ENCODE data around the gene GIMAP7.

GIMAP7 gene

GRCh38 chr7:150564006-150564405 is 49.3 kb downstream of the GIMAP7 start:
- in situ Hi-C loops (cut with HindIII; ENCODE audit: low sequenced_read_pairs), result no loop called here
- TF ChIP-seq CTCF (IDR thresholded peaks at IDR 0.05; ENCODE audit: low read depth, low read length), result no peak
- DNase-seq (ENCODE audit: low read depth, low spot score), result no peak
- no peak overlapping the region for H3K4me3 ChIP-seq (ENCODE audit: low read depth, low read length)

DNA sequence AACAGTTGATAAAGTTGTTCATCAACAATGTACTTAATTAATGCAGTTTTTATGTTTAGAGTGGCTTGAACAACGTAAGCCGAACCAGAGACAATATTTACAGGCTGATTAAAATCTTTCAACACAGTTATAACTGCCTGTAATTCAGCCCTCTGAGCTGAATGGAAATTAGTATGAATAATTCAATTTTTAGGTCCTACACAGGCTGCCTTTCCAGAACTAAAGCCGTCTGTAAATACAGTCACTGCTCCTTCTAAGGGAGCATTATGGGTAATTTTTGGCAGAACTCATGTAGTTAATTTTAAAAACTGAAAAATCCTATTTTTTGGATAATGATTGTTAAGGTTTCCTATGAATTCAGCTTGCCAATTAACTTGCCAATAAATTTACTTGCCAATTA is 49.9 kb downstream of the GIMAP7 start:
- no peak for DNase-seq (ENCODE audit: low read depth, low spot score)
- in situ Hi-C loops (cut with HindIII; ENCODE audit: low sequenced_read_pairs), result no loop called here
- TF ChIP-seq CTCF (IDR thresholded peaks at IDR 0.05; ENCODE audit: low read depth, low read length), result no peak
- no peak overlapping the region for H3K4me3 ChIP-seq (ENCODE audit: low read depth, low read length)

GRCh38 chr7:150565239-150565638 is 50.6 kb downstream of the GIMAP7 start:
- DNase-seq (ENCODE audit: low read depth, low spot score), result no peak
- in situ Hi-C loops (cut with HindIII; ENCODE audit: low sequenced_read_pairs), result no loop called here
- H3K4me3 ChIP-seq (ENCODE audit: low read depth, low read length), result no peak overlapping the region
- no peak for TF ChIP-seq CTCF (IDR thresholded peaks at IDR 0.05; ENCODE audit: low read depth, low read length)

GRCh38 chr7:150566123-150566522 is 51.5 kb downstream of the GIMAP7 start:
- DNase-seq (ENCODE audit: low read depth, low spot score), result no peak
- H3K4me3 ChIP-seq (ENCODE audit: low read depth, low read length), result no peak overlapping the region
- no peak for TF ChIP-seq CTCF (IDR thresholded peaks at IDR 0.05; ENCODE audit: low read depth, low read length)
- in situ Hi-C loops (cut with HindIII; ENCODE audit: low sequenced_read_pairs), result no loop called here

DNA sequence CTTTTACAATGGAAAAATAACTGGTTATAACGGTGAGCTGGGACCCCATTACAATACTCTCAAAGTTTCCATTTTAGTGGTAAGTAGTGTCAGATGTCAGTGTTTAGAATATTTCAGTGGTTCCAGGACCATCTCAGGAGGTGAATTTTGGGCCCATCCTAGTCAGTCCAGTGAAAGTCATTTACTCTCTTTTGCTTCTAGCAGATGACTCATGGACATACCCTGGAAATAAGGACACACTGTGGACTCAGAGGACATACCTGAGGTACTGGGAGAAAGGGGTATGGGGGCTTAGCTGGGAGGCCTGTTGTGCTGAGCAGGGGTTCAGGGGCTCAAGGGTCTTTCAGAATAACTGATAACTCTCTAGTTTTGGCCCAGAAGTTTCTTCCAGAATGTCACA is 51.9 kb downstream of the GIMAP7 start:
- H3K4me3 ChIP-seq (ENCODE audit: low read depth, low read length), result no peak overlapping the region
- TF ChIP-seq CTCF (IDR thresholded peaks at IDR 0.05; ENCODE audit: low read depth, low read length), result no peak
- no peak for DNase-seq (ENCODE audit: low read depth, low spot score)
- in situ Hi-C loops (cut with HindIII; ENCODE audit: low sequenced_read_pairs), result no loop called here

DNA sequence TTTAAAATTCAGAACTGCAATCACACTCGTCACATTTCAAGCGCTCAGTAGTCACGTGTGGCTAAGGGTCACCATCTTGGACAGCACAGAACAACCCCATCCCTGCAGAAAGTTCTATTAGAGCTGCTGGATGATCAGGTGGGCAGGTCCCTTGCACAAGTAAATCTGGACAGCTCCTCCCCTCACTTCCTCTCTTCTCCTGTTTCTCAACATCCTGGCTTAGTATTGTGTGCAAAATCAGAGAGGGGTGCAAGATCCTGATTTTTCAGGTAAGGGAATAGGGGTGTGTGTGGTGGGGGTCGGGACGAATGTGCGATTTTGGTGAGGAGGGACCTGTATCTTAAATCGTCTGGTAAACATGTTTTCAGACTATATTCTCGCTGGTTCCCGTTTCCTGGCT is 52.5 kb downstream of the GIMAP7 start, which contains the start of gene GIMAP4:
GIMAP4 (plus strand) TSS at position 222 of the 400 bp plus-strand sequence. CDS start 2,512 bp downstream, outside the sequence.
- DNase-seq (ENCODE audit: low read depth, low spot score), result no peak
- in situ Hi-C loops (cut with HindIII; ENCODE audit: low sequenced_read_pairs), result no loop called here
- no peak for TF ChIP-seq CTCF (IDR thresholded peaks at IDR 0.05; ENCODE audit: low read depth, low read length)
- H3K4me3 ChIP-seq (ENCODE audit: low read depth, low read length), result no peak within 1 kb of the TSS

GRCh38 chr7:150567871-150568301 is 53.2 kb downstream of the GIMAP7 start:
- no peak for TF ChIP-seq CTCF (IDR thresholded peaks at IDR 0.05; ENCODE audit: low read depth, low read length)
- in situ Hi-C loops (cut with HindIII; ENCODE audit: low sequenced_read_pairs), result no loop called here
- DNase-seq (ENCODE audit: low read depth, low spot score), result no peak
- H3K4me3 ChIP-seq (ENCODE audit: low read depth, low read length), result no peak overlapping the region

All from astrocyte of the spinal cord (primary cell).